H9 (cell line): ENCODE results near the gene LUZP4. TPM values are rescaled to one million over a fixed set of nuclear protein-coding genes. Genes with fewer than 3 reads are reported as not detected.

Experiments
- DNase-seq: peaks from one replicate; pipeline ENCODE4 v3.0.0-alpha.2; 2017
- H2AFZ ChIP-seq: one replicate; pipeline ENCODE4 v1.6.1; 2013; ENCODE audit warnings: mild to moderate bottlenecking, low read length, control low read depth, moderate library complexity
- H2AK5ac ChIP-seq: 2 replicates; pipeline ENCODE4 v1.6.1; 2013; ENCODE audit warnings: low read length, control low read depth, mixed read lengths; ENCODE audit not compliant: insufficient read length
- H2BK120ac ChIP-seq: one replicate; pipeline ENCODE4 v1.6.1; 2013; ENCODE audit warnings: low read depth, mild to moderate bottlenecking, low read length, control low read depth, inconsistent platforms; ENCODE audit not compliant: poor library complexity, severe bottlenecking
- H2BK12ac ChIP-seq: 2 replicates; pipeline ENCODE4 v1.6.1; 2013; ENCODE audit warnings: low read length, control low read depth, mixed read lengths, low read depth; ENCODE audit not compliant: insufficient read length
- H2BK15ac ChIP-seq: 2 replicates; pipeline ENCODE4 v1.6.1; 2013; ENCODE audit warnings: low read depth, low read length, control low read depth
- H2BK20ac ChIP-seq: one replicate; pipeline ENCODE4 v1.6.1; 2013; ENCODE audit warnings: low read depth, mild to moderate bottlenecking, low read length, control low read depth, inconsistent platforms; ENCODE audit not compliant: poor library complexity, severe bottlenecking
- H2BK5ac ChIP-seq: 2 replicates; pipeline ENCODE4 v1.6.1; 2013; ENCODE audit warnings: low read length, control low read depth, mixed read lengths; ENCODE audit not compliant: insufficient read length
- H3K14ac ChIP-seq: 2 replicates; pipeline ENCODE4 v1.6.1; 2013; ENCODE audit warnings: low read length, control low read depth; ENCODE audit not compliant: insufficient read depth
- H3K18ac ChIP-seq: 2 replicates; pipeline ENCODE4 v1.6.1; 2013; ENCODE audit warnings: low read depth, mild to moderate bottlenecking, mixed read lengths, low read length, control low read depth; ENCODE audit not compliant: insufficient read length
- H3K23ac ChIP-seq: 2 replicates; pipeline ENCODE4 v1.6.1; 2013; ENCODE audit warnings: low read length, control low read depth, mixed read lengths, low read depth; ENCODE audit not compliant: insufficient read length
- H3K23me2 ChIP-seq: 2 replicates; pipeline ENCODE4 v1.6.1; 2013; ENCODE audit warnings: low read depth, mild to moderate bottlenecking, mixed read lengths, low read length, control low read depth; ENCODE audit not compliant: insufficient read length, poor library complexity, severe bottlenecking
- H3K27ac ChIP-seq: 2 replicates; pipeline ENCODE4 v1.5.1; 2013; ENCODE audit warnings: low read length, control low read depth, mixed read lengths, low read depth; ENCODE audit not compliant: insufficient read length
- H3K27me3 ChIP-seq: 2 replicates; pipeline ENCODE4 v1.6.1; 2013; ENCODE audit warnings: low read length, control low read depth, inconsistent platforms; ENCODE audit not compliant: insufficient read depth
- H3K4ac ChIP-seq: 2 replicates; pipeline ENCODE4 v1.6.1; 2013; ENCODE audit warnings: low read depth, mild to moderate bottlenecking, control low read depth, inconsistent platforms, low read length, moderate library complexity
- H3K4me1 ChIP-seq: 2 replicates; pipeline ENCODE4 v1.6.1; 2013; ENCODE audit warnings: low read length, control low read depth, inconsistent platforms; ENCODE audit not compliant: insufficient read depth
- H3K4me2 ChIP-seq: 2 replicates; pipeline ENCODE4 v1.6.1; 2013; ENCODE audit warnings: low read length, control low read depth, mixed read lengths; ENCODE audit not compliant: insufficient read length, insufficient read depth
- H3K56ac ChIP-seq: 2 replicates; pipeline ENCODE4 v1.6.1; 2013; ENCODE audit warnings: low read depth, mild to moderate bottlenecking, mixed read lengths, low read length, control low read depth; ENCODE audit not compliant: insufficient read length
- H3K79me1 ChIP-seq: 2 replicates; pipeline ENCODE4 v1.6.1; 2013; ENCODE audit warnings: low read depth, mild to moderate bottlenecking, moderate library complexity, low read length, control low read depth, inconsistent platforms; ENCODE audit not compliant: insufficient read depth, poor library complexity, severe bottlenecking
- H3K79me2 ChIP-seq: 2 replicates; pipeline ENCODE4 v1.6.1; 2013; ENCODE audit warnings: low read length, control low read depth, inconsistent platforms; ENCODE audit not compliant: insufficient read depth
- H3K9ac ChIP-seq: 2 replicates; pipeline ENCODE4 v1.6.1; 2013; ENCODE audit warnings: low read length, control low read depth, mixed read lengths; ENCODE audit not compliant: insufficient read length; ENCODE audit errors: extremely low read depth
- H3K9me3 ChIP-seq: one replicate; pipeline ENCODE4 v1.6.1; 2013; ENCODE audit warnings: low read depth, low read length, inconsistent platforms; ENCODE audit not compliant: control insufficient read depth
- H3T11ph ChIP-seq: one replicate; pipeline ENCODE4 v1.6.1; 2013; ENCODE audit warnings: mild to moderate bottlenecking, low read length, control low read depth, inconsistent platforms
- H4K20me1 ChIP-seq: one replicate; pipeline ENCODE4 v1.6.1; 2013; ENCODE audit not compliant: control insufficient read depth, insufficient read length, insufficient read depth
- H4K5ac ChIP-seq: 2 replicates; pipeline ENCODE4 v1.6.1; 2013; ENCODE audit warnings: low read depth, mild to moderate bottlenecking, mixed read lengths, low read length, control low read depth; ENCODE audit not compliant: insufficient read length
- H4K8ac ChIP-seq: replicated peaks from 2 replicates; pipeline ENCODE4 v1.6.1; 2013; ENCODE audit warnings: low read length, control low read depth, mixed read lengths, low read depth; ENCODE audit not compliant: insufficient read length
- H4K91ac ChIP-seq: 2 replicates; pipeline ENCODE4 v1.6.1; 2013; ENCODE audit warnings: low read depth, mild to moderate bottlenecking, moderate library complexity, mixed read lengths, low read length, control low read depth; ENCODE audit not compliant: insufficient read length
- H3K27ac Mint-ChIP-seq, 3 experiments: 2 replicates in 2 of 3; 3 replicates in 1 of 3; pipeline ENCODE4 v1.8.0; 2020 to 2021; ENCODE audit warnings: mixed read lengths in 3 of 3, mild to moderate bottlenecking in 1 of 3, moderate library complexity in 1 of 3
- H3K27me3 Mint-ChIP-seq: 2 replicates; pipeline ENCODE4 v1.8.0; 2021; ENCODE audit warnings: low read depth, mild to moderate bottlenecking, moderate library complexity, mixed read lengths
- H3K36me3 Mint-ChIP-seq, 3 experiments: 2 replicates in 2 of 3; 3 replicates in 1 of 3; pipeline ENCODE4 v1.8.0; 2020 to 2021; ENCODE audit warnings: low read depth in 3 of 3, mixed read lengths in 3 of 3; ENCODE audit not compliant: insufficient read depth in 1 of 3
- H3K4me1 Mint-ChIP-seq, 2 experiments: 2 replicates each; pipeline ENCODE4 v1.8.0; 2020; ENCODE audit warnings: mixed read lengths in 2 of 2
- H3K4me3 Mint-ChIP-seq, 2 experiments: 2 replicates in 1 of 2; 3 replicates in 1 of 2; pipeline ENCODE4 v1.8.0; 2020 to 2021; ENCODE audit warnings: mild to moderate bottlenecking in 2 of 2, mixed read lengths in 2 of 2, moderate library complexity in 1 of 2
- H3K9me3 Mint-ChIP-seq, 2 experiments: 2 replicates in 1 of 2; 3 replicates in 1 of 2; pipeline ENCODE4 v1.8.0; 2020; ENCODE audit warnings: mild to moderate bottlenecking in 2 of 2, mixed read lengths in 2 of 2, moderate library complexity in 1 of 2
- CTCF ChIP-seq: fragments of 200-600 bp; sonication (generic); conservative IDR thresholded peaks from 3 replicates; pipeline ENCODE4 v1.8.0; 2021; ENCODE audit warnings: antibody characterized with exemption, mild to moderate bottlenecking
- WGBS: extraction: QIAGEN DNeasy Blood & Tissue Kit; methylation state at CpG from one replicate; pipeline ENCODE4 v1.1.7; 2013; ENCODE audit warnings: missing lambda C conversion rate, low lambda C conversion rate, mixed read lengths; ENCODE audit not compliant: insufficient read length; ENCODE audit errors: extremely low coverage; 5-methylcytosine and 5-hydroxymethylcytosine counted together
- total RNA-seq: library from RNA; stranded (reverse); gene quantifications from 2 replicates; pipeline ENCODE4 v1.2.1, GENCODE V29; 2021

Gene LUZP4
- total RNA-seq, 1 experiment from 2014 or later, result not detected

DNA sequence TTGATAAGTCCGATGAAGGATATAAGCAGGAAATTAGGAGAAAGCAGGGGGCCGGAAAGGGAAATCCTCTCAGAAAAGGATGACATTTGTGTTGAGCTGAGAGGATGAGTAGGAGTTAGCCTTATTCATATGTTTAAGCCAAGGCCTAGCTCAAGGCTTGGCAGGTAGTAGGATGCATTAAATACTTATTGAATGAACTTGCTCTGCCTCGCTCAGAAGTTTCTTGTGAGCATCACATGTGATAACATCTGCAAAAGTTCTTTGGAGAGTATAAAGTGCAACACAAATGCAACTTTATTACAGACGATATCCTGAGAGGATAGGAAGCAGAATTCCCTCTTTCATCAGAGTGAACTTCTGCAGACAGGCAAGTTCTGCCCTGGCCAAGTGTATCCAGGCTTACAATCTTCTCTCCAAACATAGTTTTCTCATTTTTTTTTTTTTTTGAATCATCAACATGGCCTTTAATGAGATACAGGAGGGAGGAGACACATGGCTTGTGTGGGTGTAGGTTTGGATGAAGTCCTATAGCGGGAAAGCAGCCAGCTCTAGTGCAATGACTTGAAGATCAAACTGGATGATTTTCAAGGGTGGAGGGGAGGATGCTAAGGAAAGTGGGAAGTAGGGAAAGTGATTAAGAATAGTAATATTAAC is 48.1 kb downstream of the LUZP4 start:
- Histone ChIP-seq H2BK15ac (no peak overlapping the region), H3K9ac (no peak overlapping the region), H2BK5ac (no peak overlapping the region), H3K4me2 (no peak overlapping the region), H4K5ac (no peak overlapping the region), H3K4me1 (peaks cover 5% of the 10 kb centered on the region; the same call in 1 of the 2 replicates), H2AK5ac (no peak overlapping the region), H3K79me2 (no peaks in the 10 kb centered on the region), H4K20me1 (no peaks in the 10 kb centered on the region), H2BK20ac (no peak overlapping the region), H3K18ac (no peak overlapping the region), H3K56ac (no peak overlapping the region), H3K27me3 (no peaks in the 10 kb centered on the region), H3K23me2 (no peaks in the 10 kb centered on the region), H3K79me1 (no peaks in the 10 kb centered on the region), H3K14ac (no peak overlapping the region), H3K27ac (no peak overlapping the region), H3K23ac (no peak overlapping the region), H3T11ph (no peak overlapping the region), H2BK120ac (no peak overlapping the region), H3K4ac (no peak overlapping the region), H4K8ac (no peak overlapping the region), H2BK12ac (no peak overlapping the region), H4K91ac (no peak overlapping the region), H2AFZ (no peak overlapping the region), H3K9me3 (no peaks in the 10 kb centered on the region)
- Mint-ChIP-seq H3K36me3 (no peaks in the 10 kb centered on the region), H3K27ac (no peak overlapping the region), H3K4me3 (no peak overlapping the region), H3K27me3 (no peaks in the 10 kb centered on the region; the same call in 1 of the 2 replicates), H3K9me3 (no peaks in the 10 kb centered on the region), H3K4me1 (peaks cover 31% of the 10 kb centered on the region in 2 experiments)
- TF ChIP-seq CTCF, result no peak
- WGBS, result no CpG with 5 or more reads among the region's 5 CpGs
- DNase-seq, result no peak
